ENCODE data around the gene MAP4K2. TPM values are rescaled to one million over a fixed set of nuclear protein-coding genes. Genes with fewer than 3 reads are reported as not detected.

MAP4K2 gene
- total RNA-seq, 1 experiment from 2014 or later, result 34.3 TPM

GRCh38 chr11:64810271-64810890 lies 7.4 kb upstream of the MAP4K2 start, which contains the start of gene MEN1:
Gene MEN1, minus strand, starts transcription at chr11:64810551. Its CDS starts 442 bp downstream, at chr11:64810109.
- Histone ChIP-seq H3K9me3 (ENCODE audit: insufficient read depth, low read depth) (no peaks in the 10 kb centered on the region), H3K4me2 (peak within 1 kb of the TSS; percentile 88), H3K4me1 (replicated peaks; ENCODE audit: insufficient read depth) (peaks cover 6% of the 10 kb centered on the region; the same call in 1 of the 2 replicates), H3K4me3 (peak within 1 kb of the TSS; percentile 93), H3K9me2 (ENCODE audit: insufficient read depth) (no peaks in the 10 kb centered on the region), H3F3A (ENCODE audit: insufficient read depth, low read depth) (peaks cover 14% of the 10 kb centered on the region; the same call in 1 of the 2 replicates), H4K20me1 (ENCODE audit: insufficient read depth) (no peaks in the 10 kb centered on the region), H3K27ac (no peak within 1 kb of the TSS), H3K27me3 (ENCODE audit: insufficient read depth, low read depth) (no peaks in the 10 kb centered on the region), H3K36me3 (ENCODE audit: low read depth) (peaks cover 7% of the 10 kb centered on the region; the same call in 1 of the 2 replicates), H3K79me2 (ENCODE audit: low read depth) (peaks cover 16% of the 10 kb centered on the region), H2AFZ (peak within 1 kb of the TSS; percentile 99)
- peak; percentile 91 to 98 for DNase-seq
- intact Hi-C loops (cut with micrococcal nuclease; ENCODE audit: unreplicated experiment), result loop anchor here (1.0 to 2.0 kb wide), 3 partner anchors 32 to 68 kb away; partner anchors contain the start of genes EHD1 and SF1
- TF ChIP-seq EZH2 (IDR thresholded peaks at IDR 0.05; ENCODE audit: low read depth), result no peak
- no peak for TF ChIP-seq CTCF (conservative IDR thresholded peaks at IDR 0.05)
- ChIA-PET POLR2A (ENCODE audit: unreplicated experiment) (interaction anchor here (0.6 to 1.0 kb wide), 2 partner anchors 13 to 325 kb away, joined by 3 to 7 read pairs; no protein-coding TSS in a partner anchor), CTCF (interaction anchor here (0.5 to 0.6 kb wide), 2 partner anchors 9 to 122 kb away, joined by 3 to 10 read pairs; no protein-coding TSS in a partner anchor)
- BruUV-seq (replicated peaks), result no TSS peak

- no peak overlapping the region for H3K27ac ChIP-seq
Measured at GRCh38 chr11:64809781-64810241, 6.8 kb upstream of the MAP4K2 start.

More at GRCh38 chr11:64809781-64810241, 6.8 kb upstream of the MAP4K2 start:
- ChIA-PET POLR2A (ENCODE audit: unreplicated experiment) (interaction anchor here (0.6 to 1.0 kb wide), 2 partner anchors 12 to 325 kb away, joined by 3 to 7 read pairs; no protein-coding TSS in a partner anchor), CTCF (interaction anchor here (0.6 kb wide), 2 partner anchors 10 to 609 kb away, joined by 3 to 6 read pairs; no protein-coding TSS in a partner anchor)
- Histone ChIP-seq H3K9me3 (ENCODE audit: insufficient read depth, low read depth) (no peaks in the 10 kb centered on the region), H3K36me3 (ENCODE audit: low read depth) (peaks cover 7% of the 10 kb centered on the region; the same call in 1 of the 2 replicates), H3K4me1 (replicated peaks; ENCODE audit: insufficient read depth) (peaks cover 8% of the 10 kb centered on the region), H4K20me1 (ENCODE audit: insufficient read depth) (no peaks in the 10 kb centered on the region), H3K79me2 (ENCODE audit: low read depth) (peaks cover 16% of the 10 kb centered on the region), H3K9me2 (ENCODE audit: insufficient read depth) (no peaks in the 10 kb centered on the region), H3K4me3 (peak overlapping the region; percentile 93), H2AFZ (peak overlapping the region; percentile 99), H3K27me3 (ENCODE audit: insufficient read depth, low read depth) (no peaks in the 10 kb centered on the region), H3F3A (ENCODE audit: insufficient read depth, low read depth) (peaks cover 14% of the 10 kb centered on the region; the same call in 1 of the 2 replicates), H3K4me2 (peak overlapping the region; percentile 88)
- TF ChIP-seq CTCF (conservative IDR thresholded peaks at IDR 0.05) (no peak), EZH2 (IDR thresholded peaks at IDR 0.05; ENCODE audit: low read depth) (no peak)
- intact Hi-C loops (cut with micrococcal nuclease; ENCODE audit: unreplicated experiment), result loop anchor here (1.0 to 2.0 kb wide), 3 partner anchors 31 to 69 kb away; partner anchors contain the start of genes EHD1 and SF1
- no TSS peak for BruUV-seq (replicated peaks)
- peak; percentile 59 to 64 for DNase-seq
